ENCODE measurements around the gene PADI3. TPM values are rescaled to one million over a fixed set of nuclear protein-coding genes. Genes with fewer than 3 reads are reported as not detected.

PADI3 gene
- total and polyA plus RNA-seq, 2 of the 8 experiments (the other 6 are each of a cell fraction or from before 2014, with no cell fraction given) = 0.37 to 0.94 TPM

DNA sequence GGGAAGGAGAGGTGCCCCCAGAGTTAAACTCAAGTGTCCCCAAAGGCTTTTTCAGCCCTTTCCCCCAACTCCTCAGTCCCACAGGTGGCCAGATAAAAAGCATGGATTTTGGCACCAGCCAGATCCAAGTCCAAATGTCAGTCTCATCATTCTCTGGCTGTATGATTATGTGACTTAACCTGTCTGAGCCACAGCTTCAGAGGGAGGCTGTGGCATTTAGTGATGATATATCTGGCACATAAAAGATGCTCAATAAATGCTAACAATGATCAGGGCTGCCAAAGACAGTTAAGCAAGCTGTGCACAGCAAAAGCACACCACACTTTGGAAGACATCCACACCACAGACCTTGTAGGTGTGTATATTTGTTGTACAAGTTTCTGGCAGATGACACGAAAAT is 5.6 kb upstream of the PADI3 start:
- Histone ChIP-seq H3K36me3 (ENCODE audit: control insufficient read depth in 2 of 4, insufficient read depth in 4 of 4, low read length in 3 of 4) (no peaks in the 10 kb centered on the region), H3K4me3 (ENCODE audit: extremely low read depth in 1 of 4, insufficient read depth in 2 of 4, low read depth in 3 of 4, low read length in 4 of 4) (no peak overlapping the region), H4K20me1 (replicated peaks in 1 of 2; ENCODE audit: control insufficient read depth in 1 of 2, insufficient read depth in 2 of 2, low read length in 2 of 2) (no peaks in the 10 kb centered on the region), H3K56ac (replicated peaks; ENCODE audit: insufficient read length, low read depth, low read length) (no peak overlapping the region), H2BK20ac (ENCODE audit: low read length) (no peak overlapping the region), H3K23me2 (ENCODE audit: low read depth, low read length) (no peaks in the 10 kb centered on the region), H3K14ac (ENCODE audit: insufficient read length) (no peak overlapping the region), H3K4me1 (replicated peaks in 1 of 4; ENCODE audit: control insufficient read depth in 3 of 4, insufficient read depth in 4 of 4, low read length in 3 of 4) (peaks cover 0 to 9% (median 4%) of the 10 kb centered on the region in 4 experiments; a peak in 4 of 7 replicates), H3K27me3 (replicated peaks in 1 of 4; ENCODE audit: control insufficient read depth in 3 of 4, extremely low read depth in 1 of 4, insufficient read depth in 3 of 4, low read length in 3 of 4) (no peaks in the 10 kb centered on the region), H2BK120ac (replicated peaks; ENCODE audit: low read depth, low read length) (no peak overlapping the region), H3K4ac (replicated peaks; ENCODE audit: insufficient read length, low read depth, low read length) (no peak overlapping the region), H3K9ac (replicated peaks in 1 of 4; ENCODE audit: extremely low read depth in 1 of 4, low read depth in 3 of 4, low read length in 3 of 4) (no peak overlapping the region), H2BK5ac (ENCODE audit: low read depth, low read length) (no peak overlapping the region), H4K5ac (ENCODE audit: insufficient read length, low read depth, low read length) (no peak overlapping the region), H2BK12ac (ENCODE audit: low read depth, low read length) (no peak overlapping the region), H2BK15ac (ENCODE audit: low read length) (no peak overlapping the region), H3K23ac (ENCODE audit: insufficient read length) (no peak overlapping the region), H3K4me2 (ENCODE audit: insufficient read depth in 1 of 2, low read depth in 2 of 2, low read length in 2 of 2) (no peak overlapping the region), H4K8ac (ENCODE audit: extremely low read depth, insufficient read depth, low read length) (no peak overlapping the region), H3K79me1 (ENCODE audit: low read depth, low read length) (no peaks in the 10 kb centered on the region), H4K91ac (replicated peaks; ENCODE audit: insufficient read length, low read length) (no peak overlapping the region), H3K18ac (ENCODE audit: extremely low read depth, low read length) (no peak overlapping the region), H3K27ac (ENCODE audit: low read depth, low read length) (no peak overlapping the region), H2AFZ (ENCODE audit: low read length) (no peak overlapping the region), H3K79me2 (ENCODE audit: control insufficient read depth in 1 of 2, insufficient read depth in 2 of 2, low read length in 2 of 2) (no peaks in the 10 kb centered on the region), H2AK5ac (ENCODE audit: low read depth, low read length) (no peak overlapping the region), H3K9me3 (ENCODE audit: insufficient read depth in 2 of 2, low read depth in 1 of 2, low read length in 1 of 2) (no peaks in the 10 kb centered on the region)
- POLR2A ChIA-PET (ENCODE audit: partially characterized antibody) = no interaction called here
- DNase-seq (ENCODE audit: low read depth in 1 of 2, low spot score in 2 of 2) (no peak), FAIRE-seq (no peak)
- 83% methylated on average over 1 of the region's 1 CpG; no CpG with 5 or more reads in 1 of the 2 experiments for WGBS, 2 experiments (ENCODE audit: extremely low coverage in 1 of 2, insufficient coverage in 1 of 2, insufficient read length in 1 of 2, insufficient replicate concordance in 2 of 2, low coverage in 1 of 2, low lambda C conversion rate in 2 of 2, missing lambda C conversion rate in 1 of 2)
- CTCF ChIA-PET (ENCODE audit: partially characterized antibody) = interaction anchor here (0.6 kb wide), 1 partner anchor 14 kb away, joined by 3 read pairs; no protein-coding TSS in a partner anchor
- TF ChIP-seq NRF1 (IDR thresholded peaks at IDR 0.05; ENCODE audit: low read depth, low read length) (no peak), HDAC2 (IDR thresholded peaks at IDR 0.05; ENCODE audit: borderline replicate concordance in 1 of 2, low read depth in 2 of 2, low read length in 2 of 2) (no peak), SIX5 (IDR thresholded peaks at IDR 0.05; ENCODE audit: low read depth, low read length) (no peak), MAX (IDR thresholded peaks at IDR 0.05) (no peak), KDM5A (IDR thresholded peaks at IDR 0.05; ENCODE audit: low read length) (no peak), JUND (IDR thresholded peaks at IDR 0.05; ENCODE audit: low read length) (no peak)

Measured in H1 (cell line).